HepG2 (cell line): ENCODE data around the gene ZNF396. TPM values are rescaled to one million over a fixed set of nuclear protein-coding genes. Genes with fewer than 3 reads are reported as not detected.

Experiments used
- ATAC-seq: fragments of 200-7000 bp; cut with Tn5 transposase; 3 replicates; pipeline ENCODE4 v1.9.1; 2020; ENCODE audit warnings: mild to moderate bottlenecking, moderate library complexity
- BruUV-seq: library from RNA; stranded (reverse); fragments of 400-500 nt; replicated peaks from 2 replicates; lab custom pipeline; 2021; lab: Mats Ljungman, UMichigan
- CTCF ChIA-PET: fragments of 300-600 bp; formaldehyde crosslinking; extraction: SDS; loops from one replicate; lab custom pipeline; 2021; ENCODE audit warnings: low total read pairs, inconsistent platforms, low intra/inter-chr PET ratio; lab: Yijun Ruan, JAX
- POLR2A ChIA-PET: fragments of 350-600 bp; sonication (Branson Sonifier 250); formaldehyde crosslinking; loops from one replicate; lab custom pipeline; 2020; ENCODE audit warnings: antibody characterized with exemption, inconsistent platforms; lab: Yijun Ruan, JAX
- DNase-seq: peaks from one replicate; pipeline ENCODE4 v3.0.0-alpha.2; 2015; ENCODE audit warnings: low spot score
- FAIRE-seq: peaks from 3 replicates; lab custom pipeline; 2011; peaks lifted over from hg19 to GRCh38; lab: Jason Lieb, UNC
- H2AFZ ChIP-seq: one replicate; pipeline ENCODE4 v1.6.1; 2011; ENCODE audit warnings: low read length, inconsistent platforms
- H3K27ac ChIP-seq: fragments of 300-600 bp; 3 replicates; pipeline ENCODE4 v1.8.0; 2011; ENCODE audit warnings: mixed run types, mild to moderate bottlenecking, mixed read lengths, low read length, inconsistent platforms; ENCODE audit not compliant: insufficient read depth; ENCODE audit errors: extremely low read length
- H3K27me3 ChIP-seq, 2 experiments: fragments of 200-600 bp in 1 of 2; 2 replicates in 1 of 2; 3 replicates in 1 of 2; pipeline versions ENCODE4 v1.6.0 to v1.8.0; 2011; ENCODE audit warnings: low read length in 2 of 2, mild to moderate bottlenecking in 2 of 2, moderate library complexity in 2 of 2, inconsistent platforms in 1 of 2; ENCODE audit not compliant: insufficient read depth in 2 of 2, control insufficient read depth in 1 of 2
- H3K36me3 ChIP-seq, 2 experiments: fragments of 200-600 bp in 1 of 2; replicated peaks in 1 of 2; 2 replicates in 1 of 2; 3 replicates in 1 of 2; pipeline versions ENCODE4 v1.5.1 to v1.8.0; 2011; ENCODE audit warnings: low read length in 2 of 2, inconsistent platforms in 1 of 2; ENCODE audit not compliant: insufficient read depth in 2 of 2, control insufficient read depth in 1 of 2
- H3K4me1 ChIP-seq: 2 replicates; pipeline ENCODE4 v1.5.1; 2012; ENCODE audit warnings: low read length, inconsistent platforms; ENCODE audit not compliant: insufficient read depth
- H3K4me2 ChIP-seq: 2 replicates; pipeline ENCODE4 v1.6.0; 2011; ENCODE audit warnings: low read depth, low read length, inconsistent platforms
- H3K4me3 ChIP-seq, 3 experiments: fragments of 200-600 bp in 1 of 3; sonication (generic), shearing (Covaris generic) in 1 of 3; replicated peaks in 1 of 3; 2 replicates each; pipeline ENCODE4 v1.5.1; 2011 to 2016; ENCODE audit warnings: low read length in 3 of 3, inconsistent platforms in 2 of 3, low read depth in 2 of 3, mild to moderate bottlenecking in 2 of 3, control low read depth in 1 of 3, mixed read lengths in 1 of 3; ENCODE audit not compliant: insufficient read depth in 1 of 3
- H3K79me2 ChIP-seq: one replicate; pipeline ENCODE4 v1.6.1; 2011; ENCODE audit warnings: low read length, inconsistent platforms; ENCODE audit not compliant: insufficient read depth
- H3K9ac ChIP-seq: 2 replicates; pipeline ENCODE4 v1.6.0; 2011; ENCODE audit warnings: mild to moderate bottlenecking, low read depth, low read length, inconsistent platforms; ENCODE audit not compliant: insufficient read depth
- H3K9me3 ChIP-seq: 2 replicates; pipeline ENCODE4 v1.5.1; 2012; ENCODE audit warnings: mild to moderate bottlenecking, low read length
- H4K20me1 ChIP-seq: 2 replicates; pipeline ENCODE4 v1.6.0; 2011; ENCODE audit warnings: inconsistent platforms, mild to moderate bottlenecking, low read length, moderate library complexity; ENCODE audit not compliant: insufficient read depth
- GABPA ChIP-seq, 2 experiments: IDR thresholded peaks; 2 replicates each; pipeline ENCODE4 v1.6.1; 2011 to 2016; ENCODE audit warnings: low read depth in 2 of 2, low read length in 1 of 2, missing biosample characterization in 1 of 2, missing genetic modification characterization in 1 of 2
- ZKSCAN1 ChIP-seq: fragments of 150-350 bp; IDR thresholded peaks from 2 replicates; pipeline ENCODE4 v1.6.1; 2014; ENCODE audit warnings: low read length
- ZNF615 ChIP-seq: sonication (generic); formaldehyde crosslinking; IDR thresholded peaks from 2 replicates; pipeline ENCODE4 v1.5.0; 2020; ENCODE audit warnings: mild to moderate bottlenecking, missing genetic modification reagents, borderline replicate concordance
- WGBS: methylation state at CpG from one replicate; pipeline ENCODE4 v1.1.6; 2017; ENCODE audit warnings: low lambda C conversion rate; 5-methylcytosine and 5-hydroxymethylcytosine counted together
- in situ Hi-C: cut with HindIII; loops from 2 replicates; pipeline ENCODE4 v1.10.0; 2017; ENCODE audit warnings: low pct_unique_long_range_greater_than_20kb; ENCODE audit not compliant: extremely low pct_ligation_motif_present
- intact Hi-C: fragments of 100-400 bp; cut with micrococcal nuclease; formaldehyde crosslinking; loops from one replicate; pipeline ENCODE4 v1.10.0; 2022; ENCODE audit not compliant: unreplicated experiment
- polyA plus RNA-seq, 8 experiments: library from polyadenylated mRNA; depleted of rRNA in 3 of 8; stranded (reverse) in 7 of 8; unstranded in 1 of 8; fragments of >200 nt; fragmentation: Illumina TruSeq in 4 of 8; extraction: Trizol in 4 of 8; gene quantifications; 2 replicates each; pipeline versions ENCODE4 v1.2.1 to v1.2.3, GENCODE V29; 2011 to 2016; ENCODE audit warnings: low read depth in 4 of 8, missing spikeins in 1 of 8, mixed read lengths in 1 of 8; ENCODE audit not compliant: insufficient read depth in 1 of 8
- total RNA-seq, 5 experiments: library from RNA; depleted of rRNA; stranded (reverse); fragments of >200 nt; fragmentation: Illumina TruSeq; extraction: Trizol; gene quantifications; 2 replicates each; pipeline ENCODE4 v1.2.3, GENCODE V29; 2016; ENCODE audit warnings: low read depth in 1 of 5
- TF ChIP-seq, protein P1 (sequence below): IDR thresholded peaks from 2 replicates; pipeline ENCODE4 v1.6.1; 2016; ENCODE audit warnings: low read depth
- TF ChIP-seq, protein P2 (sequence below): sonication (generic); formaldehyde crosslinking; IDR thresholded peaks from 2 replicates; pipeline ENCODE4 v1.4.0; 2020; ENCODE audit warnings: missing genetic modification reagents

ZNF396 gene
- total and polyA plus RNA-seq, 2 of the 13 experiments (the other 11 are each of a cell fraction or from before 2014, with no cell fraction given): 0.25 to 0.75 TPM

DNA sequence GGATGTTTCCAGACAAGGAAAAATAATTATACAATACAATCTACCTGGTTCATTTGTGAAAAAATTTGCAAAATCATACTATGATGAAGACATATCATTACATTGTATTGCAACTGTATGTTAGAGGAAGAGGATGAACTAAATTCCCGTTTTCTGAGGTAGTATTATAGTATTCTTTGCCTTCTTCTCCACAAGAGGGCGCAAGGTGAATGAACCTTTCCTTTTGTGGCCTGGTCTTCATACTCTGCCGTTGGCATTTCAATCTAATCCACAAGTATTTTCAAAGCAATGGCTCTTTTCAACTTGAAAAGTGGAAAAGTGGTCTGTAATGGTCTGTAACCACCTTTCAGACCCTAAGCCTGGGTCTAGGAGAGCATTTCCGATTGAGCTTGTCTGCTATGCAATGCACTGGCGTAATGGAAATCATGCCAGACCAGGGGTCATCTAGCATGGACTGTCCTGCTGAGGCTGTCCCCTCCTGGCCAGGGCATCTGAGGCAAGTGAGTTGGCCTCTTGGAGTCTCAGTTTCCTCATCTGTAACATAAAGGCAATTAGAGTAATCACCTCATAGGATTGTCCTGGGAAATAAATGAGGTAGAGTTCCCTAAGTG lies 30.8 kb upstream of the ZNF396 start (continued):
- TF ChIP-seq, protein P1, sequence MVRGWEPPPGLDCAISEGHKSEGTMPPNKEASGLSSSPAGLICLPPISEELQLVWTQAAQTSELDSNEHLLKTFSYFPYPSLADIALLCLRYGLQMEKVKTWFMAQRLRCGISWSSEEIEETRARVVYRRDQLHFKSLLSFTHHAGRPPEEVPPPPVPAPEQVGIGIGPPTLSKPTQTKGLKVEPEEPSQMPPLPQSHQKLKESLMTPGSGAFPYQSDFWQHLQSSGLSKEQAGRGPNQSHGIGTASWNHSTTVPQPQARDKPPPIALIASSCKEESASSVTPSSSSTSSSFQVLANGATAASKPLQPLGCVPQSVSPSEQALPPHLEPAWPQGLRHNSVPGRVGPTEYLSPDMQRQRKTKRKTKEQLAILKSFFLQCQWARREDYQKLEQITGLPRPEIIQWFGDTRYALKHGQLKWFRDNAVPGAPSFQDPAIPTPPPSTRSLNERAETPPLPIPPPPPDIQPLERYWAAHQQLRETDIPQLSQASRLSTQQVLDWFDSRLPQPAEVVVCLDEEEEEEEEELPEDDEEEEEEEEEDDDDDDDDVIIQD (CRISPR knock-in tag): no peak

DNA sequence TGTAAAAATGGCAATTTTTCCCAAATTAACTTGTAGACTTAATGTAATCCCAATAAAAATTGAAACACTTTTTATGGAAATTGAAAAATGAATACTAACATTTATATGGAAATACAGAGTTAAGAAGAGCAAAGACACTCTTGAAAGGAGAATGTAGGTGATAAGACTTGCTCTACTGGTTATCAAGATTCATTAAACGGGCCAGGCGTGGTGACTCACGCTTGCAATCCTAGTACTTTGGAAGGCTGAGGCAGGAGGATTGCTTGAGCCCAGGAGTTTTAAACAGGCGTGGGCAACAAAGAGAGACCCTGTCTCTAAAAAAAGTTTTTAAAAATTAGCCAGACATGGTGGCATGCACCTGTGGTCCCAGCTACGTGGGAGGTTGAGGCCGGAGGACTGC lies 29.5 kb upstream of the ZNF396 start:
- Histone ChIP-seq H3K27me3 (no peaks in the 10 kb centered on the region), H3K4me1 (peaks cover 22% of the 10 kb centered on the region), H3K79me2 (no peaks in the 10 kb centered on the region), H3K4me3 (no peak overlapping the region), H4K20me1 (no peaks in the 10 kb centered on the region), H3K9ac (no peak overlapping the region), H3K27ac (no peak overlapping the region), H2AFZ (no peak overlapping the region), H3K4me2 (no peak overlapping the region), H3K36me3 (no peaks in the 10 kb centered on the region), H3K9me3 (no peaks in the 10 kb centered on the region)
- 51% methylated on average over 6 of the region's 6 CpGs for WGBS
- intact Hi-C loops: no loop called here
- no peak for FAIRE-seq
- in situ Hi-C loops: loop anchor here (5.0 kb wide), 1 partner anchor 101 kb away; no protein-coding TSS in a partner anchor
- no peak for ATAC-seq
- ChIA-PET CTCF (interaction anchor here (2.7 kb wide), 1 partner anchor 105 kb away, joined by 26 read pairs; no protein-coding TSS in a partner anchor), POLR2A (no interaction called here)
- no peak for DNase-seq
- TF ChIP-seq ZNF615 (CRISPR knock-in tag) (no peak), ZKSCAN1 (no peak), GABPA (IDR thresholded peaks at IDR 0.05; ENCODE audit: low read depth, low read length) (no peak), GABPA (CRISPR knock-in tag; IDR thresholded peaks at IDR 0.05; ENCODE audit: low read depth) (no peak)
- TF ChIP-seq, protein P2, sequence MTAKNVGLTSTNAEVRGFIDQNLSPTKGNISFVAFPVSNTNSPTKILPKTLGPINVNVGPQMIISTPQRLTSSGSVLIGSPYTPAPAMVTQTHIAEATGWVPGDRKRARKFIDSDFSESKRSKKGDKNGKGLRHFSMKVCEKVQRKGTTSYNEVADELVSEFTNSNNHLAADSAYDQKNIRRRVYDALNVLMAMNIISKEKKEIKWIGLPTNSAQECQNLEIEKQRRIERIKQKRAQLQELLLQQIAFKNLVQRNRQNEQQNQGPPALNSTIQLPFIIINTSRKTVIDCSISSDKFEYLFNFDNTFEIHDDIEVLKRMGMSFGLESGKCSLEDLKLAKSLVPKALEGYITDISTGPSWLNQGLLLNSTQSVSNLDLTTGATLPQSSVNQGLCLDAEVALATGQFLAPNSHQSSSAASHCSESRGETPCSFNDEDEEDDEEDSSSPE (CRISPR knock-in tag): no peak
- TF ChIP-seq, all 625 proteins: peak for 0
- BruUV-seq: no TSS peak
